Glutamatergic neuron (in vitro differentiated cells): ENCODE results near the gene ZNF142. TPM values are rescaled to one million over a fixed set of nuclear protein-coding genes. Genes with fewer than 3 reads are reported as not detected.
"Not testable (repeated sequence)": the region's sequence is repeated elsewhere in the genome, so short reads cannot be mapped to it uniquely, and the experiment has no call there.

Source experiments
- DNase-seq: peaks from one replicate; pipeline ENCODE4 v3.0.0; 2022
- H3K27ac Mint-ChIP-seq: one replicate; pipeline ENCODE4 v1.8.0; 2020; ENCODE audit warnings: mild to moderate bottlenecking, mixed read lengths, inconsistent platforms; ENCODE audit not compliant: unreplicated experiment
- H3K27me3 Mint-ChIP-seq: one replicate; pipeline ENCODE4 v1.8.0; 2020; ENCODE audit warnings: mild to moderate bottlenecking, moderate library complexity, mixed read lengths, inconsistent platforms; ENCODE audit not compliant: unreplicated experiment
- H3K36me3 Mint-ChIP-seq: one replicate; pipeline ENCODE4 v1.8.0; 2020; ENCODE audit warnings: mild to moderate bottlenecking, mixed read lengths, inconsistent platforms; ENCODE audit not compliant: unreplicated experiment
- H3K4me1 Mint-ChIP-seq: one replicate; pipeline ENCODE4 v1.8.0; 2020; ENCODE audit warnings: mild to moderate bottlenecking, low read depth, mixed read lengths, inconsistent platforms; ENCODE audit not compliant: unreplicated experiment
- H3K4me3 Mint-ChIP-seq: one replicate; pipeline ENCODE4 v1.8.0; 2020; ENCODE audit warnings: mild to moderate bottlenecking, mixed read lengths, inconsistent platforms; ENCODE audit not compliant: unreplicated experiment
- H3K9me3 Mint-ChIP-seq: one replicate; pipeline ENCODE4 v1.8.0; 2020; ENCODE audit warnings: mild to moderate bottlenecking, moderate library complexity, mixed read lengths, inconsistent platforms; ENCODE audit not compliant: unreplicated experiment
- CTCF ChIP-seq: fragments of 200-600 bp; sonication (generic); IDR thresholded peaks from one replicate; pipeline ENCODE4 v1.5.0; 2021; ENCODE audit not compliant: partially characterized antibody, unreplicated experiment
- total RNA-seq: library from RNA; stranded (reverse); fragmentation: NEBNext Ultra II Directional; extraction: Animal tissue kit (Norgen Biotek cat#: 25700); gene quantifications from one replicate; pipeline ENCODE4 v1.2.1, GENCODE V29; 2021; ENCODE audit not compliant: unreplicated experiment

The ZNF142 gene
- total RNA-seq, 1 donor from 2014 or later = 46.7 TPM

- Mint-ChIP-seq H3K27me3 (peaks cover 4% of the 10 kb centered on the region), H3K36me3 (no peaks in the 10 kb centered on the region), H3K4me1 (peaks cover 3% of the 10 kb centered on the region), H3K27ac (no peak overlapping the region), H3K9me3 (peaks cover 2% of the 10 kb centered on the region), H3K4me3 (no peak overlapping the region)
- DNase-seq = no peak
- no peak for TF ChIP-seq CTCF
These were observed 39.5 kb upstream of the ZNF142 start for GRCh38 chr2:218698885-218699284.

- Mint-ChIP-seq H3K9me3 (peaks cover 3% of the 10 kb centered on the region), H3K4me3 (no peak overlapping the region), H3K36me3 (no peaks in the 10 kb centered on the region), H3K27me3 (no peaks in the 10 kb centered on the region), H3K27ac (no peak overlapping the region), H3K4me1 (peaks cover 3% of the 10 kb centered on the region)
- DNase-seq = peak; percentile 31
- TF ChIP-seq CTCF = no peak
These were observed 35.2 kb upstream of the ZNF142 start for GRCh38 chr2:218694405-218695145.

GRCh38 chr2:218691234-218691633 is 31.8 kb upstream of the ZNF142 start:
- peaks cover 2% of the 10 kb centered on the region for H3K9me3 Mint-ChIP-seq
- no peak overlapping the region for H3K4me3 Mint-ChIP-seq
- DNase-seq = no peak
- no peaks in the 10 kb centered on the region for H3K36me3 Mint-ChIP-seq
- H3K4me1 Mint-ChIP-seq = peaks cover 3% of the 10 kb centered on the region
- no peak overlapping the region for H3K27ac Mint-ChIP-seq
- no peak for TF ChIP-seq CTCF
- no peaks in the 10 kb centered on the region for H3K27me3 Mint-ChIP-seq

GRCh38 chr2:218687400-218688060 is 28.1 kb upstream of the ZNF142 start:
- H3K27me3 Mint-ChIP-seq, H3K36me3 Mint-ChIP-seq, H3K27ac Mint-ChIP-seq, H3K4me1 Mint-ChIP-seq, H3K4me3 Mint-ChIP-seq, H3K9me3 Mint-ChIP-seq: not testable (repeated sequence)
- peak; percentile 74 for TF ChIP-seq CTCF
- peak; percentile 49 for DNase-seq

GRCh38 chr2:218680061-218680460 is 20.6 kb upstream of the ZNF142 start:
- no peak for DNase-seq
- H3K4me3 Mint-ChIP-seq = no peak overlapping the region
- no peaks in the 10 kb centered on the region for H3K36me3 Mint-ChIP-seq
- no peaks in the 10 kb centered on the region for H3K27me3 Mint-ChIP-seq
- no peak overlapping the region for H3K27ac Mint-ChIP-seq
- no peaks in the 10 kb centered on the region for H3K4me1 Mint-ChIP-seq
- no peaks in the 10 kb centered on the region for H3K9me3 Mint-ChIP-seq
- TF ChIP-seq CTCF = no peak
